AML-193 (cell line): ENCODE data around the gene SSTR5.

Experiments used
- DNase-seq, 2 experiments: peaks; one replicate each; lab custom pipeline; 2025; lab: John Stamatoyannopoulos, UW

Gene SSTR5

GRCh38 chr16:1054660-1055556, 17.6 kb upstream of the SSTR5 start:
- DNase-seq, result peak in 1 of 2 experiments; percentile 6

- DNase-seq, result no peak
These were observed 17.0 kb upstream of the SSTR5 start for GRCh38 chr16:1055557-1055924.

- DNase-seq, result no peak
These were observed 16.4 kb upstream of the SSTR5 start for GRCh38 chr16:1056196-1056595.

- no peak for DNase-seq
These were observed 15.2 kb upstream of the SSTR5 start for GRCh38 chr16:1057252-1057932.

- no peak for DNase-seq
These were observed 14.3 kb upstream of the SSTR5 start for GRCh38 chr16:1058216-1058615.

GRCh38 chr16:1059310-1059709, 13.2 kb upstream of the SSTR5 start:
- no peak for DNase-seq

- no peak for DNase-seq
These were observed 11.9 kb upstream of the SSTR5 start for GRCh38 chr16:1060416-1061340.

- no peak for DNase-seq
These were observed 10.6 kb upstream of the SSTR5 start for GRCh38 chr16:1061769-1062505.

GRCh38 chr16:1062895-1063294, 9.7 kb upstream of the SSTR5 start:
- DNase-seq, result no peak

- DNase-seq, result no peak
These were observed 8.8 kb upstream of the SSTR5 start for GRCh38 chr16:1063728-1064127.

GRCh38 chr16:1065469-1066128, 6.9 kb upstream of the SSTR5 start:
- no peak for DNase-seq

- DNase-seq, result no peak
These were observed 5.9 kb upstream of the SSTR5 start for GRCh38 chr16:1066584-1067172.

GRCh38 chr16:1067629-1068028, 4.9 kb upstream of the SSTR5 start:
- DNase-seq, result no peak

- DNase-seq, result no peak
These were observed 4.1 kb upstream of the SSTR5 start for GRCh38 chr16:1068451-1068850.

GRCh38 chr16:1069154-1069553, 3.4 kb upstream of the SSTR5 start:
- no peak for DNase-seq

- no peak for DNase-seq
These were observed 2.3 kb upstream of the SSTR5 start for GRCh38 chr16:1070084-1070863.

- DNase-seq, result no peak
These were observed 1.6 kb upstream of the SSTR5 start for GRCh38 chr16:1070864-1071408.

GRCh38 chr16:1071561-1072225, 854 bp upstream of the SSTR5 start:
- DNase-seq, result no peak

- no peak for DNase-seq
These were observed 663 bp downstream of the SSTR5 start for GRCh38 chr16:1073262-1073558.
